Psoas muscle (tissue), 8 donors: ENCODE results near the gene CACNG7. TPM values are rescaled to one million over a fixed set of nuclear protein-coding genes. Genes with fewer than 3 reads are reported as not detected.

Experiments used
- ATAC-seq, 4 donors: fragments of 200-7000 bp; cut with Tn5 transposase; one replicate each; pipeline ENCODE4 v1.9.1; 2020; ENCODE audit warnings: moderate library complexity in 3 of 4, mild to moderate bottlenecking in 2 of 4
- DNase-seq, 2 donors: peaks; one replicate each; pipeline ENCODE4 v3.0.0-alpha.2; 2020
- H3K27ac ChIP-seq: fragments of 200-600 bp; one replicate; pipeline ENCODE4 v1.8.0; 2022
- H3K27me3 ChIP-seq, 3 donors: fragments of 200-600 bp in 1 of 3; one replicate each; pipeline versions ENCODE4 v1.6.1 to v1.8.0; 2013 to 2022; ENCODE audit warnings: low read length in 2 of 3, mild to moderate bottlenecking in 2 of 3, moderate library complexity in 1 of 3; ENCODE audit not compliant: insufficient read depth in 3 of 3
- H3K36me3 ChIP-seq, 2 donors: fragments of 200-600 bp in 1 of 2; one replicate each; pipeline versions ENCODE4 v1.6.1 to v1.8.0; 2013 to 2022; ENCODE audit warnings: low read depth in 1 of 2, mild to moderate bottlenecking in 1 of 2, moderate library complexity in 1 of 2; ENCODE audit not compliant: insufficient read depth in 1 of 2
- H3K4me1 ChIP-seq: fragments of 200-600 bp; one replicate; pipeline ENCODE4 v1.8.0; 2022
- H3K4me3 ChIP-seq: fragments of 200-600 bp; one replicate; pipeline ENCODE4 v1.8.0; 2022; ENCODE audit warnings: mild to moderate bottlenecking
- H3K9me3 ChIP-seq: fragments of 200-600 bp; one replicate; pipeline ENCODE4 v1.8.0; 2022
- CTCF ChIP-seq: fragments of 200-600 bp; IDR thresholded peaks from one replicate; pipeline ENCODE4 v1.8.0; 2022; ENCODE audit warnings: antibody characterized with exemption
- WGBS, 3 donors: extraction: QIAGEN DNeasy Blood & Tissue Kit; methylation state at CpG; one replicate each; pipeline versions ENCODE4 v1.1.6 to v1.1.7; 2013; 5-methylcytosine and 5-hydroxymethylcytosine counted together
- intact Hi-C, 2 donors: fragments of 100-400 bp; cut with DNase I; formaldehyde crosslinking; loops; one replicate each; pipeline versions ENCODE4 v1.11.0 to v1.14.2; 2022
- polyA plus RNA-seq, 3 donors: library from polyadenylated mRNA; stranded (reverse); fragments of 200-250 nt; gene quantifications; one replicate each; pipeline ENCODE4 v1.2.3, GENCODE V29; 2013
- total RNA-seq, 4 donors: library from RNA; stranded (reverse); fragmentation: NEBNext Ultra II Directional in 2 of 4; extraction: Animal tissue kit (Norgen Biotek cat#: 25700) in 2 of 4; gene quantifications; one replicate each; pipeline versions ENCODE4 v1.2.1 to v1.2.4, GENCODE V29; 2021 to 2023
- donor health status: healthy with polysubstance abuse.
- donor health status: DM: no; HTN: no; CAD: no; lungs with moderate emphysema.
- donor health status: Bipolar disorder and iron deficiency.
- donor health status: healthy.
- donor health status: DM: yes; HTN: yes; CAD: no.
- donor health status: DM: no; HTN: no; CAD: no.
- donor health status: DM: no; HTN: no; CAD: no.
- donor health status: DM: yes; HTN: yes; CAD: no.

Gene CACNG7
- total and polyA plus RNA-seq, 7 donors = 0.05 TPM; not detected in 6

- WGBS, 3 donors = 49 to 61% (median 54%) methylated on average over 4 of the region's 4 CpGs
These were observed 11.6 kb upstream of the CACNG7 start for GRCh38 chr19:53897459-53897858.

GRCh38 chr19:53898166-53898565 lies 10.9 kb upstream of the CACNG7 start:
- no peaks in the 10 kb centered on the region for H3K9me3 ChIP-seq
- H3K27me3 ChIP-seq = peaks cover 0 to 55% (median 22%) of the 10 kb centered on the region in 3 donors
- no peak for ATAC-seq
- peak in 1 of 2 donors; percentile 0 for DNase-seq
- 2 to 8% (median 2%) methylated on average over 16 of the region's 16 CpGs for WGBS, 3 donors
- no peak for TF ChIP-seq CTCF
- no peaks in the 10 kb centered on the region for H3K4me1 ChIP-seq
- no peak overlapping the region for H3K27ac ChIP-seq
- no peak overlapping the region for H3K4me3 ChIP-seq
- no peaks in the 10 kb centered on the region for H3K36me3 ChIP-seq
- intact Hi-C loops = no loop called here

More at GRCh38 chr19:53897459-53897858, 11.6 kb upstream of the CACNG7 start:
- TF ChIP-seq CTCF = no peak
- no peaks in the 10 kb centered on the region for H3K36me3 ChIP-seq
- no peak for DNase-seq
- H3K4me3 ChIP-seq = no peak overlapping the region
- no peaks in the 10 kb centered on the region for H3K4me1 ChIP-seq
- no peak for ATAC-seq
- H3K27me3 ChIP-seq = peaks cover 0 to 59% (median 20%) of the 10 kb centered on the region in 3 donors
- intact Hi-C loops = no loop called here
- H3K27ac ChIP-seq = no peak overlapping the region
- no peaks in the 10 kb centered on the region for H3K9me3 ChIP-seq

DNA sequence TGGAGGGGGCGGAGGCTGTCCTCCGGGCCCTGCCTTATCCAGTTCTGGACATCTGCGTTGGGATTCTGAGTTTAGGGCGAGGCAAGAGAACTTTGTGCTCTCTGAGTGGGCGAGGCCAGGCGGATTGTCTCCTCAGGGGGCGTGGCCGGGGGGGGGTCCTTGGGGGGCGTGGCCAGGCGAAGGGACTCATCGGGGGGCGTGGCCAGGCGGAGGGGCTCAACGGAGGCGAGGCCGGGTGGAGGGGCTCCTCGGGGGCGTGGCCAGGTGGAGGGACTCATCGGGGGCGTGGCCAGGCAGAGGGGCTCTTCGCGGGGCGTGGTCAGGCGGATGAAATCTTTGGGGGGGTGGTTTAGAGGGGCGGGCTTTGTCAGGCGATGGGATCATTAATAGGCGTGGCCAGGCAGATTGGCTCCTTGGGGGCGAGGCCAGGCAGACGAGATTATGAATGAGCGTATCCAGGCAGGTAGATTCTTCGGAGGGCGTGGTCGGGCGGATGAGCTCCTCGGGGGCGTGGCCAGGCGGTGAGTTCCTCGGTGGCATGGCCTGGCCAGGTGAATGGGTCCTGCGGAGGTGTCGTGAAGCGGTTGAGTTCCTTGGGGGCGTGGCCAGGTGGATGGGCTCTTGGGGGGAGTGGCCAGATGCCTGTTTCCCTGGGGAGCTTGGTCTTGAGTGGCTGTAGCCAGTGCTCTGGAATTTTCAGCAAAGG lies 10.3 kb upstream of the CACNG7 start:
- ATAC-seq (no peak), DNase-seq (peak in 1 of 2 donors; percentile 43)
- H3K4me3 ChIP-seq = no peak overlapping the region
- no peaks in the 10 kb centered on the region for H3K4me1 ChIP-seq
- intact Hi-C loops = no loop called here
- H3K9me3 ChIP-seq = no peaks in the 10 kb centered on the region
- no peak overlapping the region for H3K27ac ChIP-seq
- 2 to 3% (median 3%) methylated on average over 34 to 42 of the region's 42 CpGs for WGBS, 3 donors
- H3K36me3 ChIP-seq = no peaks in the 10 kb centered on the region
- H3K27me3 ChIP-seq = peaks cover 0 to 56% (median 22%) of the 10 kb centered on the region in 3 donors
- TF ChIP-seq CTCF = no peak

DNA sequence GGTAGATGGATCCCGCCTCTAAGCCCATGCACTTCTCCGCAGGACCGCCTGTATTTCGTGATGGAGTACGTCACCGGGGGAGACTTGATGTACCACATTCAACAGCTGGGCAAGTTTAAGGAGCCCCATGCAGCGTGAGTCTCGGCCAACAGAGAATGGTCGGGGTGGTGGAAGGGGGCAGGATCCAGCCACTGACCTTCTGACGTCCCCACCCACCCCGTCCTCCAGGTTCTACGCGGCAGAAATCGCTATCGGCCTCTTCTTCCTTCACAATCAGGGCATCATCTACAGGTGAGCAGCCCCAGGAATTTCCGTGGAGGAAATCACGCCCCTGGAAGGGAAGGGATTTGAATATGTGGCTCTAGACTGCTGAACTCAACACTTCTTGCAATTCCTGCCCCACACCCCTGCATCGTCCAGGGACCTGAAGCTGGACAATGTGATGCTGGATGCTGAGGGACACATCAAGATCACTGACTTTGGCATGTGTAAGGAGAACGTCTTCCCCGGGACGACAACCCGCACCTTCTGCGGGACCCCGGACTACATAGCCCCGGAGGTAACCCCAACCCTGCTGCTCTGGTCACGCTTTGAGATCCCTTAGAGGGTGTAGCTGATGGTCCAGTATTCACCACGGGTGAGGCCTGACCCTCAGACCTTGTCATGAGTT lies 8.8 kb upstream of the CACNG7 start:
- peak in 1 of 2 donors; percentile 32 for DNase-seq
- Histone ChIP-seq H3K4me3 (no peak overlapping the region), H3K9me3 (no peaks in the 10 kb centered on the region), H3K36me3 (no peaks in the 10 kb centered on the region), H3K4me1 (no peaks in the 10 kb centered on the region), H3K27me3 (peaks cover 0 to 46% (median 25%) of the 10 kb centered on the region in 3 donors), H3K27ac (no peak overlapping the region)
- no peak for ATAC-seq
- no peak for TF ChIP-seq CTCF
- 86 to 91% (median 89%) methylated on average over 27 of the region's 27 CpGs for WGBS, 3 donors
- intact Hi-C loops = no loop called here
